Epithelial cell of proximal tubule (primary cell): Measurements from ENCODE around the gene KCNJ4. TPM values are rescaled to one million over a fixed set of nuclear protein-coding genes. Genes with fewer than 3 reads are reported as not detected.
"Not testable (repeated sequence)": the region's sequence is repeated elsewhere in the genome, so short reads cannot be mapped to it uniquely, and the experiment has no call there.

Source experiments
- DNase-seq: peaks from one replicate; pipeline ENCODE4 v3.0.0-alpha.2; 2011; ENCODE audit warnings: low read depth
- H3K4me3 ChIP-seq: 2 replicates; pipeline ENCODE4 v1.5.1; 2011; ENCODE audit warnings: low read depth, mild to moderate bottlenecking, low read length
- total RNA-seq: library from RNA; depleted of rRNA; stranded (reverse); fragments of >200 nt; gene quantifications from 2 replicates; pipeline ENCODE4 v1.2.3, GENCODE V29; 2015
- TF ChIP-seq, protein P1 (sequence below): conservative IDR thresholded peaks from 2 replicates; pipeline ENCODE4 v1.5.1; 2012; ENCODE audit warnings: low read depth, mild to moderate bottlenecking, low read length

The KCNJ4 gene
- total RNA-seq, 1 donor from 2014 or later = not detected

DNA sequence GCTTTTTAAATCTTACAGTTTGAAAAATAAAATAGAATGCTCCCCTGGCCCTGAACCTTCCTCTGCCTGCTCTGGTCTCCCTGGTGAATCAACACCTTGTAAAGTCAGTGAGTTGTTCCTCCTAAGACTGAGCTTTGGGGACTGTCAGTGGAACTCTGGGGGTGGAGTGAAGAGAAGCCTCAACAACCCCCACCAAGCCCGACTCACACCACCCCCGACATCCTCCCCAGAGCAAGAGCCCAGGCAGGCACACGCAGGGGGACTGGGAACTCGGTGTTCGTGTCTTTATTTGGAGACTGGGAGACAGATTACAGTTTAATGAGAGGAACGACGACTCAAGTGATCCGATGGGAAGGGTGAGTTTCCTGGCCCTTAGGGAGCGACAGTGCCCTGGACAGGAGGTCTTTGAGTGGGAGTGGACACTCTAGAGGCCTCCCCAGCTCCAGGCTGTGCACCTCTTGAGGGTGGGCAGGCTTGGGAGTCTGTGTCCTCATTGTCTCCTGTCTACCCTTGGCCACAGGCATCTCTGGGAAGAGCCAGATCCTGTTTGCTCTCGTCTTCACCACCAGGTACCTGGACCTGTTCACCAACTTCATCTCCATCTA is 19.1 kb upstream of the KCNJ4 start:
- no peak for DNase-seq
- TF ChIP-seq, protein P1, sequence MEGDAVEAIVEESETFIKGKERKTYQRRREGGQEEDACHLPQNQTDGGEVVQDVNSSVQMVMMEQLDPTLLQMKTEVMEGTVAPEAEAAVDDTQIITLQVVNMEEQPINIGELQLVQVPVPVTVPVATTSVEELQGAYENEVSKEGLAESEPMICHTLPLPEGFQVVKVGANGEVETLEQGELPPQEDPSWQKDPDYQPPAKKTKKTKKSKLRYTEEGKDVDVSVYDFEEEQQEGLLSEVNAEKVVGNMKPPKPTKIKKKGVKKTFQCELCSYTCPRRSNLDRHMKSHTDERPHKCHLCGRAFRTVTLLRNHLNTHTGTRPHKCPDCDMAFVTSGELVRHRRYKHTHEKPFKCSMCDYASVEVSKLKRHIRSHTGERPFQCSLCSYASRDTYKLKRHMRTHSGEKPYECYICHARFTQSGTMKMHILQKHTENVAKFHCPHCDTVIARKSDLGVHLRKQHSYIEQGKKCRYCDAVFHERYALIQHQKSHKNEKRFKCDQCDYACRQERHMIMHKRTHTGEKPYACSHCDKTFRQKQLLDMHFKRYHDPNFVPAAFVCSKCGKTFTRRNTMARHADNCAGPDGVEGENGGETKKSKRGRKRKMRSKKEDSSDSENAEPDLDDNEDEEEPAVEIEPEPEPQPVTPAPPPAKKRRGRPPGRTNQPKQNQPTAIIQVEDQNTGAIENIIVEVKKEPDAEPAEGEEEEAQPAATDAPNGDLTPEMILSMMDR = no peak
- no peak overlapping the region for H3K4me3 ChIP-seq

DNA sequence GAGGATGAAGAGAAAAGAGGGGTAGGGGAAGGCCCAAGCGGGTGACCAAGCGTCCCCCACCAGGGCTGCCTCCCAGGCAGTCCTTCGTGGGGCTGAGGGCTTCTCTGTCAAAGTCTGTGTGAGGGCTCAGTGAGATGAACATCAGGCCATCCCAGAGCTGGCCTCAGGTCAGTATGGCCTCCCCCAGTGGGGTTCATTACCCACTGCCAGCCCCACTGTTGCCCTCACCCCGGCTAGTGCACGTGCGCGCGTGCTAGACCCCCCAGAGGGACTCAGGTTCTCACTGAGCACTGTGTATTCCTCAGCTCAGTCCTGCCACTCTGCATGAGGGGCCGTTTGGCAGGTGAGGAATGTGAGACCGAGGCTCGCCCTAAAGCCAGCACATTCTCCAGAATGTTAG is 16.2 kb upstream of the KCNJ4 start:
- DNase-seq = no peak
- H3K4me3 ChIP-seq = no peak overlapping the region
- TF ChIP-seq, protein P1 = no peak

DNA sequence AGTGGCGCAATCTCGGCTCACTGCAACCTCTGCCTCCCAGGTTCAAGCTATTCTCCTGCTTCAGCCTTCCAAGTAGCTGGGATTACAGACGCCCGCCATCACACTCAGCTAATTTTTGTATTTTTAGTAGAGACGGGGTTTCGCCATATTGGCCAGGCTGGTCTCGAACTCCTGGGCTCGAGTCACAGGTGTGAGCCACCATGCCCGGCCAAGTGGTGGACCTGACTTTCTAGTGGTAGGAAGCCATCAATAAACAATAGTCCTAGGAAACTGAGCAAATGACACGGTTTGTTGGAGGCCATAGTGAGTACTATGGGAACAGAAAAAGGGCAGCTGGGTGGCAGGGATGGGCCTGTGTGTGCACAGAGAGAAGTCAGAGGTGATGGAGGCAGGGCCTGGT is 15.2 kb upstream of the KCNJ4 start:
- DNase-seq = not testable (repeated sequence)

DNA sequence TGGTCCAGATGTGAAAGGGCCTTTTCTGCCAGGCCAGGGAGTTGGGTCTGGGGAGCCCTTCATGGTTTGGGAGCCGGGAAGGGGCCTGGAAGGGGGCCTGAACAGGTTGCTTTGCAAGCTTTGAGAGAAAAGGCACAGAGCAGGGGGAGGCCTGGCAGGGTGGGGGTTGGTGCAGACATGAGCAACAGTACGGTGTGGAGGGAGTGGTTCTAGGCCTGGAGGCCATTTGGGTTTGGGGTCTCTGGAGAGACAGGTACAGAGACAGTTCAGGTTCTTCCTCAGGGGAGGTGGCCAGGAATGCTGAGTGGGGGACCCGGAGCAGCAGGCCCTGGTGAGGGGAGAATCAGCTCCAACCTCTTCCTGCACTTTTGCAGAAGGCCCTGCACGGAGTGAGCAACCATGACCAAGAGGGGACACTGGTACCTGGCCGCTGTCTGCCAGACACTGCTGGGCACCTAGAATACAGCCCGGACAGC is 14.3 kb upstream of the KCNJ4 start:
- TF ChIP-seq, protein P1 = no peak
- no peak overlapping the region for H3K4me3 ChIP-seq
- no peak for DNase-seq

More for the DNA sequence above, 15.2 kb upstream of the KCNJ4 start:
- not testable (repeated sequence) for H3K4me3 ChIP-seq

DNA sequence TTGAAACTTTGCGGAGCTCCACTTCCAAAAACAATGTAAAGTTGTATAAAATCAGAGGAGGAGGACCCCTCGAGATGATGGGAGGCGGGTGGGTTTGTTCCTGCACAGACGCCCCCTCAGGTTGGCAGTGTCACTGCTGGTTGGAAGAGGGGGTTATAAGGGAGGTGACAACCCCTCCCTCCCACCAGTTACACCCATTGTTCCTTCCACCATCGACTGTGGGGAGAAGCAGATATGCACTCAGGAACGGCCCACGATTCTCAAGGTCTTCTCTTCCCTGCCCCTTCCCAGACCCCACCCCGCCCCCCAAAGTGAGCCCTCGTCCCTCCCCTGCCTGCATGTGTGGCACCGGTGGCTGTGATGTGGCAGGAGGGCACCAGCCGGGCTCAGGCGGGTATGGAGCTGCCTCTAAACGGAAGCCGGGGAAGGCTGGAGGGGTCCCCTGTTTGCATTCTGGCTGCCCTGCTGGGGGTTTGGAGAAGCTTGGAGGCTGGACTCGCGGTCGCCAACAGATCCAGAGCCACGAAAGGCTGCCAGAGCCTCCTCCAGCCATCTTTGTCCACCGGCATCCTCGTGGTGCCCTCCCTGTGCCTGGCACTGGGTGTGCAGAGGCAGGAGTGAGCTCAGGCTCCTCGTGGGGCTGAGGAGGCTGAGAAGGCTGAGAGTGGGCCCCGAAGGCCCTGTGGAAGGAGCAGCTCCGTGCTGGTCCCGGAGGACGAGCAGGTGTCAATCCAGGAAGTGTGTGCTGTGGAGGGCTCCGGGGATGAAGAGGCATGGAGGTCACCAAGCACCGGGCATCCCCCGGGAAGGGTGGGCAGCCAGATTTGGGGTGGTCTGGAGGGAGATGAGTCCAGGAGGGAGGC is 13.7 kb upstream of the KCNJ4 start:
- peak overlapping the region; percentile 67 for H3K4me3 ChIP-seq
- no peak for DNase-seq
- TF ChIP-seq, protein P1 = peak; percentile 17

DNA sequence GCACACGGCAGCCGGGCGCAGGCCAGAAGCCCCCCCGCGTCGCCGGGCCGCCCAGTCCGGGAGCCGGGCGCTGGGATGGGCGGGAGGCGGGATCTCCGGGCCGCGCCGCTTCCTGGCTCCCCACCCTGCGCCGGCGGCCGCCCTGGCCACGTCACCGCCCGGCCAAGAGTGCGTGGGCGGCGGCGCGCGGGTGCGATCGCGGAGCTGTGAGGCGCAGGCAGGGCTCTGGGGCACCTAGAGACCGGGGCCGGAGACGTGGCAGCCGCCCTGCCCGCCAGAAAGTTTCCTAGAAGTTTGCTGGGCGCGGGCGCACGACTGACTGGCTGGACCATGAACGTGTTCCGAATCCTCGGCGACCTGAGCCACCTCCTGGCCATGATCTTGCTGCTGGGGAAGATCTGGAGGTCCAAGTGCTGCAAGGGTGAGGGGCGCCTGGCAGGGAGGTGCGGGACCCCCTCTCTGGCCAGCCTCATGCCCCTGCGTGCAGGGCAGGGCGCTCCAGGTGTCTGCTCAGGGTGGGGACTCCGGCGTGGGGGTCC is 13.0 kb upstream of the KCNJ4 start, which contains the start of gene KDELR3:
Gene KDELR3 (plus strand): TSS at position 193 of the 539 bp plus-strand sequence. CDS start 138 bp downstream, at position 331.
- peak within 1 kb of the TSS; percentile 67 for H3K4me3 ChIP-seq
- TF ChIP-seq, protein P1 = no peak
- DNase-seq = no peak

DNA sequence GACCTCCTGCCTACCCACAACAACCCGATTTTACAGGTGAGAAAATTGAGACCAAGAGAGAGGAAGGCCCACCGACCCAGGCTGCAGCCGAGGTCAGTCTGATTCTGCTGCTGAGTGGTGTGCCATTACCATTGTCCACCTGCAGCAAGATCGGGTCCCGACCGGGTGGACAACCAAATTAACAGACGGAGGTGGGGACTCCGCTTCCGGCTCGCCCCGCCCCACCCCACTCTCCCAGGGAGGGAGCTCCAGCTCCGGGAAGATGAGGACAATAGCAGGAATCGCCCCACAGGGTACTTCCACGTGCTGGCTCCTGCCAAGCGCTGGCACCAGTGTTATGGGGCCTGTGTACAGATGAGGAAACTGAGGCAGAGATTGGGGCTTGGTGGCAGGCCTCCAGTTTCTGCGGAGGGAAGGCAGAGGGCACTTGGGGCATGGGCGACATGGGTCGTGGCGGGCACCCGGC is 12.5 kb upstream of the KCNJ4 start:
- TF ChIP-seq, protein P1 = no peak
- no peak for DNase-seq
- peak overlapping the region; percentile 67 for H3K4me3 ChIP-seq
